ENCODE results near the gene BDKRB1. TPM values are rescaled to one million over a fixed set of nuclear protein-coding genes. Genes with fewer than 3 reads are reported as not detected.

Gene BDKRB1
- total and polyA plus RNA-seq, 10 of the 15 experiments (the other 5 are each of a cell fraction or from before 2014, with no cell fraction given): 0.21 TPM; not detected in 9

DNA sequence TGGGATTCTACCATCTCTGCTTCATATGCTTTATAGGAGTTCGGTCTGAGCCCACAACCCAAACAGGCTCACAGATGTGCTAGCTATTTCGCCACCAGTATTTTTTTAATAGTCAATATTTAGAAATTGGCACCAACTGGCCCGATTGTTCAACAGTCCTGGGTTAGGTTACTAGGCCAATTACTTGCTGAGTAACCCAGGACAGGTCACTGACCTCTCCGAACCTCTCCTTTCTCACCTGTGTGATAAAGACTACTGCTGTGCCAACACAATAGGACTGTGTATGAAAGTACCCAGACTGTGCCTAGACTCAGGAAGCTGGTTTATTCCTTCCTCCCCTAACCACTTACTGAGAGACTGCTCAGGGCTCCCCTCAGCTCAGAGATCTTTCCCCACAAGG lies 43.1 kb upstream of the BDKRB1 start:
- Histone ChIP-seq H3K27ac (ENCODE audit: control insufficient read depth, insufficient read depth) (no peak overlapping the region), H3K9ac (ENCODE audit: control insufficient read depth, insufficient read depth, low read length) (no peak overlapping the region), H3K36me3 (ENCODE audit: control insufficient read depth in 2 of 2, insufficient read depth in 2 of 2, low read length in 1 of 2) (no peaks in the 10 kb centered on the region), H3K4me3 (no peak overlapping the region), H3K4me1 (ENCODE audit: control insufficient read depth, insufficient read depth, low read length) (no peaks in the 10 kb centered on the region), H4K20me1 (ENCODE audit: control insufficient read depth, insufficient read depth) (no peaks in the 10 kb centered on the region), H3K9me3 (replicated peaks; ENCODE audit: control insufficient read depth, insufficient read depth, low read length) (peaks cover 2% of the 10 kb centered on the region; the same call in 1 of the 3 replicates), H3K27me3 (replicated peaks in 1 of 2; ENCODE audit: control insufficient read depth in 2 of 2, insufficient read depth in 2 of 2, low read length in 1 of 2) (peaks cover 4 to 5% of the 10 kb centered on the region in 2 experiments; a peak in 3 of 4 replicates), H2AFZ (ENCODE audit: control insufficient read depth, low read depth, low read length) (no peak overlapping the region), H3K79me2 (ENCODE audit: control insufficient read depth, insufficient read depth, low read length) (no peaks in the 10 kb centered on the region), H3K4me2 (ENCODE audit: control insufficient read depth, insufficient read depth) (no peak overlapping the region)
- intact Hi-C loops (cut with micrococcal nuclease; ENCODE audit: unreplicated experiment) (no loop called here), in situ Hi-C loops (cut with MboI) (no loop called here)
- SMC1A ChIA-PET (ENCODE audit: uncharacterized antibody, unreplicated experiment): interaction anchor here (0.7 kb wide), 1 partner anchor 1715 kb away, joined by 3 read pairs; no protein-coding TSS in a partner anchor
- no TSS peak for BruUV-seq (replicated peaks)
- CTCF ChIA-PET: no interaction called here
- POLR2A ChIA-PET: no interaction called here
- ATAC-seq (no peak), FAIRE-seq (no peak), DNase-seq (ENCODE audit: low read depth, low spot score) (no peak)
- RAD21 ChIA-PET (ENCODE audit: unreplicated experiment): no interaction called here
- 16% methylated on average over 4 of the region's 4 CpGs for WGBS (ENCODE audit: insufficient coverage, insufficient replicate concordance, low lambda C conversion rate, missing lambda C conversion rate)
- TF ChIP-seq HDAC2 (IDR thresholded peaks at IDR 0.05) (no peak), KLF5 (IDR thresholded peaks at IDR 0.05; ENCODE audit: partially characterized antibody) (no peak), ASH2L (IDR thresholded peaks at IDR 0.05; ENCODE audit: borderline replicate concordance, low read depth) (no peak), ZBED1 (IDR thresholded peaks at IDR 0.05; ENCODE audit: borderline replicate concordance) (no peak), TCF7 (IDR thresholded peaks at IDR 0.05; ENCODE audit: borderline replicate concordance) (no peak), NRF1 (conservative IDR thresholded peaks at IDR 0.05; ENCODE audit: low read depth, low read length) (no peak), SUZ12 (IDR thresholded peaks at IDR 0.05; ENCODE audit: unreplicated experiment) (no peak)
- TF ChIP-seq, protein P1, sequence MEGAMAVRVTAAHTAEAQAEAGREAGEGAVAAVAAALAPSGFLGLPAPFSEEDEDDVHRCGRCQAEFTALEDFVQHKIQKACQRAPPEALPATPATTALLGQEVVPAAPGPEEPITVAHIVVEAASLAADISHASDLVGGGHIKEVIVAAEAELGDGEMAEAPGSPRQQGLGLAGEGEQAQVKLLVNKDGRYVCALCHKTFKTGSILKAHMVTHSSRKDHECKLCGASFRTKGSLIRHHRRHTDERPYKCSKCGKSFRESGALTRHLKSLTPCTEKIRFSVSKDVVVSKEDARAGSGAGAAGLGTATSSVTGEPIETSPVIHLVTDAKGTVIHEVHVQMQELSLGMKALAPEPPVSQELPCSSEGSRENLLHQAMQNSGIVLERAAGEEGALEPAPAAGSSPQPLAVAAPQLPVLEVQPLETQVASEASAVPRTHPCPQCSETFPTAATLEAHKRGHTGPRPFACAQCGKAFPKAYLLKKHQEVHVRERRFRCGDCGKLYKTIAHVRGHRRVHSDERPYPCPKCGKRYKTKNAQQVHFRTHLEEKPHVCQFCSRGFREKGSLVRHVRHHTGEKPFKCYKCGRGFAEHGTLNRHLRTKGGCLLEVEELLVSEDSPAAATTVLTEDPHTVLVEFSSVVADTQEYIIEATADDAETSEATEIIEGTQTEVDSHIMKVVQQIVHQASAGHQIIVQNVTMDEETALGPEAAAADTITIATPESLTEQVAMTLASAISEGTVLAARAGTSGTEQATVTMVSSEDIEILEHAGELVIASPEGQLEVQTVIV (IDR thresholded peaks at IDR 0.05; ENCODE audit: borderline replicate concordance, partially characterized antibody): no peak
